HepG2 (cell line): ENCODE measurements around the gene SNX21. TPM values are rescaled to one million over a fixed set of nuclear protein-coding genes. Genes with fewer than 3 reads are reported as not detected.

Source experiments
- CEBPZ ChIP-seq: IDR thresholded peaks from 2 replicates; pipeline ENCODE4 v1.6.1; 2012; ENCODE audit warnings: low read length, improper control_type of control experiment
- DZIP1 ChIP-seq: sonication (generic); formaldehyde crosslinking; IDR thresholded peaks from 2 replicates; pipeline ENCODE4 v1.5.0; 2020; ENCODE audit warnings: mild to moderate bottlenecking, missing genetic modification reagents
- GLI4 ChIP-seq: sonication (generic); formaldehyde crosslinking; IDR thresholded peaks from 2 replicates; pipeline ENCODE4 v1.5.1; 2020; ENCODE audit warnings: missing genetic modification reagents, mild to moderate bottlenecking, moderate library complexity, borderline replicate concordance
- KAT2B ChIP-seq: fragments of 150-350 bp; IDR thresholded peaks from 2 replicates; pipeline ENCODE4 v1.6.1; 2014; ENCODE audit warnings: low read depth, low read length, borderline replicate concordance
- MIXL1 ChIP-seq: IDR thresholded peaks from 2 replicates; pipeline ENCODE4 v1.6.1; 2016
- PRMT3 ChIP-seq: sonication (generic); formaldehyde crosslinking; IDR thresholded peaks from 2 replicates; pipeline ENCODE4 v1.8.1; 2022; ENCODE audit warnings: low read depth, mild to moderate bottlenecking, moderate library complexity, missing genetic modification reagents, borderline replicate concordance
- SAFB2 ChIP-seq: sonication (generic); formaldehyde crosslinking; IDR thresholded peaks from 2 replicates; pipeline ENCODE4 v1.5.1; 2020; ENCODE audit warnings: missing genetic modification reagents, low read depth, mild to moderate bottlenecking, borderline replicate concordance
- ZBTB2 ChIP-seq: sonication (generic); formaldehyde crosslinking; IDR thresholded peaks from 2 replicates; pipeline ENCODE4 v1.8.0; 2022; ENCODE audit warnings: low read depth, missing genetic modification reagents
- ZMAT3 ChIP-seq: sonication (generic); formaldehyde crosslinking; conservative IDR thresholded peaks from 2 replicates; pipeline ENCODE4 v1.7.0; 2021; ENCODE audit warnings: missing genetic modification reagents
- ZNF569 ChIP-seq: sonication (generic); formaldehyde crosslinking; IDR thresholded peaks from 2 replicates; pipeline ENCODE4 v1.5.0; 2020; ENCODE audit warnings: mild to moderate bottlenecking, missing genetic modification reagents, moderate library complexity, borderline replicate concordance
- ZNF580 ChIP-seq: IDR thresholded peaks from 2 replicates; pipeline ENCODE4 v1.6.1; 2016; ENCODE audit warnings: low read depth, borderline replicate concordance
- ZNF670 ChIP-seq: sonication (generic); formaldehyde crosslinking; IDR thresholded peaks from 2 replicates; pipeline ENCODE4 v1.8.0; 2022; ENCODE audit warnings: mild to moderate bottlenecking, missing genetic modification reagents, borderline replicate concordance
- ZNF770 ChIP-seq: sonication (generic); formaldehyde crosslinking; IDR thresholded peaks from 2 replicates; pipeline ENCODE4 v1.5.0; 2020; ENCODE audit warnings: mild to moderate bottlenecking, missing genetic modification reagents
- polyA plus RNA-seq, 8 experiments: library from polyadenylated mRNA; depleted of rRNA in 3 of 8; stranded (reverse) in 7 of 8; unstranded in 1 of 8; fragments of >200 nt; fragmentation: Illumina TruSeq in 4 of 8; extraction: Trizol in 4 of 8; gene quantifications; 2 replicates each; pipeline versions ENCODE4 v1.2.1 to v1.2.3, GENCODE V29; 2011 to 2016; ENCODE audit warnings: low read depth in 4 of 8, missing spikeins in 1 of 8, mixed read lengths in 1 of 8; ENCODE audit not compliant: insufficient read depth in 1 of 8
- total RNA-seq, 5 experiments: library from RNA; depleted of rRNA; stranded (reverse); fragments of >200 nt; fragmentation: Illumina TruSeq; extraction: Trizol; gene quantifications; 2 replicates each; pipeline ENCODE4 v1.2.3, GENCODE V29; 2016; ENCODE audit warnings: low read depth in 1 of 5

The SNX21 gene
- total and polyA plus RNA-seq, 2 of the 13 experiments (the other 11 are each of a cell fraction or from before 2014, with no cell fraction given) = 7.7 to 12.8 TPM

- 0 out of 2 replicates have a peak, but pooled peaks have one; percentile 3 for TF ChIP-seq ZNF580 (CRISPR knock-in tag)
- TF ChIP-seq ZMAT3 (CRISPR knock-in tag) = no peak; the same call in 1 of the 2 replicates
- TF ChIP-seq ZNF770 (CRISPR knock-in tag) = peak; percentile 79
- TF ChIP-seq MIXL1 (CRISPR knock-in tag) = peak; percentile 39; the same call in 1 of the 2 replicates
- TF ChIP-seq ZNF569 (CRISPR knock-in tag) = no peak
- TF ChIP-seq CEBPZ = no peak
- TF ChIP-seq SAFB2 (CRISPR knock-in tag) = no peak; the same call in none of the 2 replicates
- TF ChIP-seq ZBTB2 (CRISPR knock-in tag) = 0 out of 2 replicates have a peak, but pooled peaks have one; percentile 15
- no peak for TF ChIP-seq DZIP1 (CRISPR knock-in tag)
- no peak for TF ChIP-seq PRMT3 (CRISPR knock-in tag)
- TF ChIP-seq KAT2B = no peak
- TF ChIP-seq ZNF670 (CRISPR knock-in tag) = 0 out of 2 replicates have a peak, but pooled peaks have one; percentile 63
- TF ChIP-seq GLI4 = peak; percentile 9; the same call in 1 of the 2 replicates
Observed at GRCh38 chr20:45833030-45833882, at the start of gene SNX21 (continued).
